GM19455 (cell line): ENCODE data around the gene OR52E5.

Experiments used
- ATAC-seq: cut with Tn5 transposase; IDR thresholded peaks from one replicate; pipeline ENCODE4 v1.9.1; 2021; ENCODE audit not compliant: unreplicated experiment

The OR52E5 gene

GRCh38 chr11:5932671-5933070, 39.7 kb downstream of the OR52E5 start:
- ATAC-seq = no peak

- no peak for ATAC-seq
Measured at GRCh38 chr11:5933116-5933515, 40.1 kb downstream of the OR52E5 start.

GRCh38 chr11:5937868-5938602, 45.0 kb downstream of the OR52E5 start:
- no peak for ATAC-seq

- ATAC-seq = no peak
Measured at GRCh38 chr11:5938603-5938965, 45.6 kb downstream of the OR52E5 start.

- no peak for ATAC-seq
Measured at GRCh38 chr11:5940748-5941147, 47.7 kb downstream of the OR52E5 start.

- ATAC-seq = no peak
Measured at GRCh38 chr11:5941951-5942350, 48.9 kb downstream of the OR52E5 start, which contains the start of gene OR56A3. Gene OR56A3 (plus strand): TSS chr11:5942251. CDS start chr11:5947347, 5,096 bp downstream.
